ENCODE data around the gene ALG12.

DNA sequence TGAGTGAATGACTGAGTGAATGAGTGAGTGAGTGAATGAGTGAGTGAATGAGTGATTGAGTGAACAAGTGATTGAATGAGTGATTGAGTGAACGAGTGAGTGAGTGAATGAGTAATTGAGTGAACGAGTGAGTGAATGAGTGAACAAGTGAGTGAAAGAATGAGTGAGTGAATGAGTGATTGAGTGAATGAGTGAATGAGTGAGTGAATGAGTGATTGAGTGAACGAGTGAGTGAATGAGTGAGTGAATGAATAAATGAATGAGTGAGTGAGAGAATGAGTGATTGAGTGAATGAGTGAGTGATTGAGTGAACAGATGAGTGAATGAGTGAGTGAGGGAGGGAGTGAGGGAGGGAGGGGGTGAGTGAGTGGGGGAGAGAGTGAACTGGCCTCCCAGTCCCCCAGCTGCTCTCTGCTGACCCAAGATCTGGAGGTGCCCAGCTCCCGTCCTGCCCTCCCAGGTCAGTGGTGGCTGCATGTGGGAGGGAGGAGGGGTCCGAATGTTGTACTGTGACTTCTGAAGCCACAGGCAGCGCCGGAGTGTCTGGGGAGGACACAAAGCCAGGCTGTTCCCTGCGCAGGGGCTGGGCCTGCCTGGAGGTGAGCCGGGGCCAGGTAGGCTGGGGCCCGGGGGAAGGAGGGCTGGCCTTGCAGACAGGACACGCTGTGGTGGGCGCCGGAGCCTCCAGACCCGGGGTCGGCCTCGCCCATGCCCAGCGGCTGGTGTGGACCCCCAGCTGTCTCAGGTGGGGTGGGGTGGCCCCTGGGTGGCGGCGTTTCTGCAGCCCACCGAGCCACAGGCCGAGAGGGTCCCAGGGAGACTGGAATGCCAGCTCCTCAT is 24.5 kb upstream of the ALG12 start:
- TF ChIP-seq CEBPB (IDR thresholded peaks at IDR 0.05; ENCODE audit: low read depth), result no peak
- TF ChIP-seq, protein P1, sequence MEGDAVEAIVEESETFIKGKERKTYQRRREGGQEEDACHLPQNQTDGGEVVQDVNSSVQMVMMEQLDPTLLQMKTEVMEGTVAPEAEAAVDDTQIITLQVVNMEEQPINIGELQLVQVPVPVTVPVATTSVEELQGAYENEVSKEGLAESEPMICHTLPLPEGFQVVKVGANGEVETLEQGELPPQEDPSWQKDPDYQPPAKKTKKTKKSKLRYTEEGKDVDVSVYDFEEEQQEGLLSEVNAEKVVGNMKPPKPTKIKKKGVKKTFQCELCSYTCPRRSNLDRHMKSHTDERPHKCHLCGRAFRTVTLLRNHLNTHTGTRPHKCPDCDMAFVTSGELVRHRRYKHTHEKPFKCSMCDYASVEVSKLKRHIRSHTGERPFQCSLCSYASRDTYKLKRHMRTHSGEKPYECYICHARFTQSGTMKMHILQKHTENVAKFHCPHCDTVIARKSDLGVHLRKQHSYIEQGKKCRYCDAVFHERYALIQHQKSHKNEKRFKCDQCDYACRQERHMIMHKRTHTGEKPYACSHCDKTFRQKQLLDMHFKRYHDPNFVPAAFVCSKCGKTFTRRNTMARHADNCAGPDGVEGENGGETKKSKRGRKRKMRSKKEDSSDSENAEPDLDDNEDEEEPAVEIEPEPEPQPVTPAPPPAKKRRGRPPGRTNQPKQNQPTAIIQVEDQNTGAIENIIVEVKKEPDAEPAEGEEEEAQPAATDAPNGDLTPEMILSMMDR (IDR thresholded peaks at IDR 0.05 in 2 of 3, conservative IDR thresholded peaks at IDR 0.05 in 1 of 3; ENCODE audit: borderline replicate concordance in 1 of 3, insufficient read depth in 1 of 3, low read depth in 2 of 3, low read length in 2 of 3), result no peak
- no peak for TF ChIP-seq EZH2 (IDR thresholded peaks at IDR 0.05)
- no peak for TF ChIP-seq REST (IDR thresholded peaks at IDR 0.05; ENCODE audit: low read depth)
- no peak for TF ChIP-seq ZBTB33 (IDR thresholded peaks at IDR 0.05; ENCODE audit: extremely low read depth, insufficient replicate concordance, low read length)
- no peak for TF ChIP-seq ZNF274 (IDR thresholded peaks at IDR 0.05; ENCODE audit: low read depth, low read length)
